ENCODE results near the gene PHF19. TPM values are rescaled to one million over a fixed set of nuclear protein-coding genes. Genes with fewer than 3 reads are reported as not detected.

PHF19 gene
- total and polyA plus RNA-seq, 2 experiments from 2014 or later, result 16.8 to 31.0 TPM

GRCh38 chr9:120864719-120865118 is 12.3 kb downstream of the PHF19 start:
- no peak for TF ChIP-seq EZH2phosphoT487 (IDR thresholded peaks at IDR 0.05; ENCODE audit: unreplicated experiment)
- no peak for TF ChIP-seq REST (IDR thresholded peaks at IDR 0.05; ENCODE audit: unreplicated experiment)
- no peak for TF ChIP-seq NANOG (IDR thresholded peaks at IDR 0.05; ENCODE audit: borderline replicate concordance)
- TF ChIP-seq, protein P1, sequence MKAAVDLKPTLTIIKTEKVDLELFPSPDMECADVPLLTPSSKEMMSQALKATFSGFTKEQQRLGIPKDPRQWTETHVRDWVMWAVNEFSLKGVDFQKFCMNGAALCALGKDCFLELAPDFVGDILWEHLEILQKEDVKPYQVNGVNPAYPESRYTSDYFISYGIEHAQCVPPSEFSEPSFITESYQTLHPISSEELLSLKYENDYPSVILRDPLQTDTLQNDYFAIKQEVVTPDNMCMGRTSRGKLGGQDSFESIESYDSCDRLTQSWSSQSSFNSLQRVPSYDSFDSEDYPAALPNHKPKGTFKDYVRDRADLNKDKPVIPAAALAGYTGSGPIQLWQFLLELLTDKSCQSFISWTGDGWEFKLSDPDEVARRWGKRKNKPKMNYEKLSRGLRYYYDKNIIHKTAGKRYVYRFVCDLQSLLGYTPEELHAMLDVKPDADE (IDR thresholded peaks at IDR 0.05), result no peak
- no peak for TF ChIP-seq ZNF331 (CRISPR knock-in tag; IDR thresholded peaks at IDR 0.05; ENCODE audit: low read depth)
- no peak for TF ChIP-seq CTCF (conservative IDR thresholded peaks at IDR 0.05; ENCODE audit: low read depth in 2 of 2)
- TF ChIP-seq, protein P2, sequence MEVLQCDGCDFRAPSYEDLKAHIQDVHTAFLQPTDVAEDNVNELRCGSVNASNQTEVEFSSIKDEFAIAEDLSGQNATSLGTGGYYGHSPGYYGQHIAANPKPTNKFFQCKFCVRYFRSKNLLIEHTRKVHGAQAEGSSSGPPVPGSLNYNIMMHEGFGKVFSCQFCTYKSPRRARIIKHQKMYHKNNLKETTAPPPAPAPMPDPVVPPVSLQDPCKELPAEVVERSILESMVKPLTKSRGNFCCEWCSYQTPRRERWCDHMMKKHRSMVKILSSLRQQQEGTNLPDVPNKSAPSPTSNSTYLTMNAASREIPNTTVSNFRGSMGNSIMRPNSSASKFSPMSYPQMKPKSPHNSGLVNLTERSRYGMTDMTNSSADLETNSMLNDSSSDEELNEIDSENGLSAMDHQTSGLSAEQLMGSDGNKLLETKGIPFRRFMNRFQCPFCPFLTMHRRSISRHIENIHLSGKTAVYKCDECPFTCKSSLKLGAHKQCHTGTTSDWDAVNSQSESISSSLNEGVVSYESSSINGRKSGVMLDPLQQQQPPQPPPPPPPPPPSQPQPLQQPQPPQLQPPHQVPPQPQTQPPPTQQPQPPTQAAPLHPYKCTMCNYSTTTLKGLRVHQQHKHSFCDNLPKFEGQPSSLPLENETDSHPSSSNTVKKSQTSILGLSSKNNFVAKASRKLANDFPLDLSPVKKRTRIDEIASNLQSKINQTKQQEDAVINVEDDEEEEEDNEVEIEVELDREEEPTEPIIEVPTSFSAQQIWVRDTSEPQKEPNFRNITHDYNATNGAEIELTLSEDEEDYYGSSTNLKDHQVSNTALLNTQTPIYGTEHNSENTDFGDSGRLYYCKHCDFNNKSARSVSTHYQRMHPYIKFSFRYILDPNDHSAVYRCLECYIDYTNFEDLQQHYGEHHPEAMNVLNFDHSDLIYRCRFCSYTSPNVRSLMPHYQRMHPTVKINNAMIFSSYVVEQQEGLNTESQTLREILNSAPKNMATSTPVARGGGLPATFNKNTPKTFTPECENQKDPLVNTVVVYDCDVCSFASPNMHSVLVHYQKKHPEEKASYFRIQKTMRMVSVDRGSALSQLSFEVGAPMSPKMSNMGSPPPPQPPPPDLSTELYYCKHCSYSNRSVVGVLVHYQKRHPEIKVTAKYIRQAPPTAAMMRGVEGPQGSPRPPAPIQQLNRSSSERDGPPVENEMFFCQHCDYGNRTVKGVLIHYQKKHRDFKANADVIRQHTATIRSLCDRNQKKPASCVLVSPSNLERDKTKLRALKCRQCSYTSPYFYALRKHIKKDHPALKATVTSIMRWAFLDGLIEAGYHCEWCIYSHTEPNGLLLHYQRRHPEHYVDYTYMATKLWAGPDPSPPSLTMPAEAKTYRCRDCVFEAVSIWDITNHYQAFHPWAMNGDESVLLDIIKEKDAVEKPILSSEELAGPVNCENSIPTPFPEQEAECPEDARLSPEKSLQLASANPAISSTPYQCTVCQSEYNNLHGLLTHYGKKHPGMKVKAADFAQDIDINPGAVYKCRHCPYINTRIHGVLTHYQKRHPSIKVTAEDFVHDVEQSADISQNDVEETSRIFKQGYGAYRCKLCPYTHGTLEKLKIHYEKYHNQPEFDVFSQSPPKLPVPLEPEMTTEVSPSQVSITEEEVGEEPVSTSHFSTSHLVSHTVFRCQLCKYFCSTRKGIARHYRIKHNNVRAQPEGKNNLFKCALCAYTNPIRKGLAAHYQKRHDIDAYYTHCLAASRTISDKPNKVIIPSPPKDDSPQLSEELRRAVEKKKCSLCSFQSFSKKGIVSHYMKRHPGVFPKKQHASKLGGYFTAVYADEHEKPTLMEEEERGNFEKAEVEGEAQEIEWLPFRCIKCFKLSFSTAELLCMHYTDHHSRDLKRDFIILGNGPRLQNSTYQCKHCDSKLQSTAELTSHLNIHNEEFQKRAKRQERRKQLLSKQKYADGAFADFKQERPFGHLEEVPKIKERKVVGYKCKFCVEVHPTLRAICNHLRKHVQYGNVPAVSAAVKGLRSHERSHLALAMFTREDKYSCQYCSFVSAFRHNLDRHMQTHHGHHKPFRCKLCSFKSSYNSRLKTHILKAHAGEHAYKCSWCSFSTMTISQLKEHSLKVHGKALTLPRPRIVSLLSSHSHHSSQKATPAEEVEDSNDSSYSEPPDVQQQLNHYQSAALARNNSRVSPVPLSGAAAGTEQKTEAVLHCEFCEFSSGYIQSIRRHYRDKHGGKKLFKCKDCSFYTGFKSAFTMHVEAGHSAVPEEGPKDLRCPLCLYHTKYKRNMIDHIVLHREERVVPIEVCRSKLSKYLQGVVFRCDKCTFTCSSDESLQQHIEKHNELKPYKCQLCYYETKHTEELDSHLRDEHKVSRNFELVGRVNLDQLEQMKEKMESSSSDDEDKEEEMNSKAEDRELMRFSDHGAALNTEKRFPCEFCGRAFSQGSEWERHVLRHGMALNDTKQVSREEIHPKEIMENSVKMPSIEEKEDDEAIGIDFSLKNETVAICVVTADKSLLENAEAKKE (CRISPR knock-in tag; IDR thresholded peaks at IDR 0.05), result no peak
- TF ChIP-seq ZNF114 (CRISPR knock-in tag; IDR thresholded peaks at IDR 0.05), result no peak
- TF ChIP-seq JUNB (IDR thresholded peaks at IDR 0.05; ENCODE audit: unreplicated experiment), result no peak
- TF ChIP-seq STAT1 (IDR thresholded peaks at IDR 0.05; ENCODE audit: unreplicated experiment), result no peak
- no peak for TF ChIP-seq CREB1 (CRISPR knock-in tag; IDR thresholded peaks at IDR 0.05; ENCODE audit: low read depth)
- TF ChIP-seq EZH2 (IDR thresholded peaks at IDR 0.05; ENCODE audit: low read depth, unreplicated experiment), result no peak
- H3K36me3 Mint-ChIP-seq (ENCODE audit: low read depth), result peaks cover 11% of the 10 kb centered on the region
- Histone ChIP-seq H3K4me3 (no peak overlapping the region), H3K79me2 (replicated peaks; ENCODE audit: insufficient read depth) (no peaks in the 10 kb centered on the region), H3K27ac (ENCODE audit: low read depth) (no peak overlapping the region), H3K9me2 (ENCODE audit: insufficient read depth) (no peaks in the 10 kb centered on the region), H3K27me3 (ENCODE audit: insufficient read depth) (no peaks in the 10 kb centered on the region), H4K20me1 (replicated peaks; ENCODE audit: insufficient read depth) (no peaks in the 10 kb centered on the region; the same call in 1 of the 2 replicates), H3F3A (replicated peaks; ENCODE audit: low read depth) (peaks cover 2% of the 10 kb centered on the region; the same call in 1 of the 2 replicates), H3K4me2 (no peak overlapping the region), H3K36me3 (ENCODE audit: insufficient read depth) (no peaks in the 10 kb centered on the region; the same call in 1 of the 2 replicates), H2AFZ (no peak overlapping the region), H3K4me1 (ENCODE audit: insufficient read depth) (peaks cover 3% of the 10 kb centered on the region)
- H3K27ac Mint-ChIP-seq, result no peak overlapping the region
- peaks cover 12% of the 10 kb centered on the region for H3K4me1 Mint-ChIP-seq
- H3K9me3 Mint-ChIP-seq, result no peaks in the 10 kb centered on the region
- no peak for DNase-seq (ENCODE audit: low spot score)
- no peak overlapping the region for H3K4me3 Mint-ChIP-seq
- ATAC-seq, result no peak
- peaks cover 8% of the 10 kb centered on the region for H3K27me3 Mint-ChIP-seq (ENCODE audit: insufficient read depth, low read depth, poor library complexity)

Data from GM23338 (cell line).